GM18951 (cell line): Measurements from ENCODE around the gene PALD1.

Experiments
- POLR2A ChIP-seq: IDR thresholded peaks from 4 replicates; pipeline ENCODE4 v1.6.1; 2011; ENCODE audit warnings: mild to moderate bottlenecking; ENCODE audit not compliant: insufficient read length, insufficient read depth; ENCODE audit errors: extremely low read depth
- in situ Hi-C: fragments of 300-500 bp; cut with MboI; formaldehyde crosslinking; loops from one replicate; pipeline ENCODE4 v1.12.0; 2022; ENCODE audit warnings: low sequenced_read_pairs, mixed read lengths, inconsistent platforms; ENCODE audit not compliant: unreplicated experiment

PALD1 gene

DNA sequence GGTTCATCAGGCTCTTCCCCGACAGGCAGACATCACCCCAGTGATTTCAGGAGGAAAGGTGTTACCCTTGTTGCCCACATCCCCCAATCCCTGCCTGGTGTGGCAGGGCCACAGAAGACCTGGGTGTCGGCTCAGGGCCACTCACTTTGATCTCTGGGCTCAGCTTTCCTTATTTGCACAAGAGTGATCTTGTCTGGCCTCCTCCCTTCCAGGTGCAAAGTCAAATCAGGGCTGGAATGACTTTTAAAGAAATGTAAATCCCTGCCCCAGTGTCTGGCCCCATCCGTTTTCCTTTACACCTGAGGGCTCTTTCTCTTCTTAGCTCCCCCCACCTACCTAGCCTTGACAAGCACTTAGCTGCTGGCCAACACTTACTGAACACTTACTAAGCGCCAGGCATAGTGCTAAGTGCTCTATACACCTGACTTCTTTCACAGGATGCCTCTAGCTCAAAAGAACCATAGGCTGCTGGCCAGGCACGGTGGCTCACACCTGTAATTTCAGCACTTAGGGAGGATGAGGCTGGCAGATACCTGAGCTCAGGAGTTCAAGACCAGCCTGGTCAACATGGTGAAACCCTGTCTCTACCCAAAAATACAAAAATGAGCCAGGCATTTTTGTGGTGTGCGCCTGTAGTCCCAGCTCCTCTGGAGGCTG lies 36.1 kb upstream of the PALD1 start:
- in situ Hi-C loops: no loop called here
- no peak for TF ChIP-seq POLR2A

DNA sequence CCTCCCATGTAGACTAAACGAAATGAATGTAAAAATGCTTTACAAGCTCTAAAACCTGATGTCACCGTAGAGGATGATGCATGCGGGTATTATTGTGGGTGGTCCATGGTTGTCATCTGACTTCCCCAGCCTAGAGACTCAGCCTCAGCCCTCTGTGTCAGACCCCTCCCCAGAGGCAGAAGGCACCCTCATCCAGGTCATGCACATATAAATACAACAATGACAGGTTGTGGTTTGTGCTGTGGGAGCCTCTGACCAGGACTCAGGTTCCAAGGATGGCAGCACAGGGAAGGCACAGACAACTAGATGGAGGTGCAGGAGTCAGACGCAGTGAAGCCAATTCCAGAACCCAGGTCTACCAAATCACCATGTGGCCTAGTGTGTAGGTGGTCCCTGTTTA lies 33.8 kb upstream of the PALD1 start:
- TF ChIP-seq POLR2A: no peak
- in situ Hi-C loops: no loop called here

DNA sequence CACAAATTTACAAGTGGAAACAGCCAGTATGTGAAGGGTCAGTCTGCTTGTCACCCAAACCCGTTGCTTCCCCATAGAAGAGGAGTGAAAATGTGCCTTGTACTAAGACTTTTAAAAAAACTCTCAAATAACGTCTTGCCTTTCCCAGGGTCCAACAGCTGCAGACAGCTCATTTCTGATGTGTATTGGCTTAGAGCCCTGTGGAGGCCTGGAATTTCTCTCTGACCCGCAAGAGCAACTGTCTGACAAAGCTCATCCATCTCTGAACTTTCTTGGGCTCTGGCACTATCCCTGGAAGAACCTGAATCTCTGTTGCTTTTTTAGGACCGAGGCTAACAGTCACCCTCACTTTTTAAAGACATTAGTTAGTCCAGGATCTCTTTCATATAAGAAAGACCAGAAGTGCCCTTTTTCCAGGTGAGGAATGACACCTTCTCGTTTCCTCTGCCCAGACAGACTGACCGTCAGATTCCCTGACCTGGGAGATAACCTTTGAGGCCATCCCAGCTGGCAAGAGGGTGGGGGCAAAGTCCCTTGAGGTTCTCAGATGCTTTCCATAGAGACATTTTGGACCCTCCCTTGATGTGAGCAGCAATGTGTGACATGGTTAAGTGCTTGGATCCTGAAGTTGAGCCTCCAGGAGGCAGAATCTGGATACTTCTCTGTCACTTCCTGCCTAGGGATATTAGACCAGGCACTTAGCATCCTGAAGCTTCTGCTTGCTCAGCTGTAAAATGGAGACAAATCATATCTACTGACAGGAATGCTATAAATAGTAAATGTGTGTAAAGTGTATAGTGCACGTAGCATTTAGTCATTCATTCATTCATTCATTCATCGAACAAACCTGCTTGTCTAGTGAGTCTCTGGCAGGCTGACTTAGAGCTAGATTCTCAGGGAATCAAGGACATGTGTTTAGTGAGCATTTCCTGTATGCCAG lies 32.6 kb upstream of the PALD1 start:
- in situ Hi-C loops: no loop called here
- TF ChIP-seq POLR2A: no peak

DNA sequence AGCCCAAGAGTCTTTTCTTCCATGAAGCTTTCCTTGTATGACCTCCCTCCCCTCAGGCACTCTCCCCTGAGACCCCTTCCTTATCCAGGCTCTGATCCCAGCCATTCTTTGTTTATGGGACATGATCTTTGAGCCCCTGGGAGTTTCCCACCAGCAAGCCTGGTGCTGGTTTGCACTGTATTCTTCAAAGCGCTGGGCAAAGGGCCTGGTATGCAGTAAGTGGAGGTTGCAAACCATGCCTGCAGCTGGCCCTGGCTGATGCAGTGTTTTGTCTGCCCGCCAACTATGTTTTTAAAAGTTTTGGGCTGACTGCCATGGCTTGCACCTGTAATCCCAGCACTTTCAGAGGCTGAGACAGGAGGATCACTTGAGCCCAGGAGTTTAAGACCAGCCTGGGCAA lies 30.3 kb upstream of the PALD1 start:
- no peak for TF ChIP-seq POLR2A
- in situ Hi-C loops: no loop called here

DNA sequence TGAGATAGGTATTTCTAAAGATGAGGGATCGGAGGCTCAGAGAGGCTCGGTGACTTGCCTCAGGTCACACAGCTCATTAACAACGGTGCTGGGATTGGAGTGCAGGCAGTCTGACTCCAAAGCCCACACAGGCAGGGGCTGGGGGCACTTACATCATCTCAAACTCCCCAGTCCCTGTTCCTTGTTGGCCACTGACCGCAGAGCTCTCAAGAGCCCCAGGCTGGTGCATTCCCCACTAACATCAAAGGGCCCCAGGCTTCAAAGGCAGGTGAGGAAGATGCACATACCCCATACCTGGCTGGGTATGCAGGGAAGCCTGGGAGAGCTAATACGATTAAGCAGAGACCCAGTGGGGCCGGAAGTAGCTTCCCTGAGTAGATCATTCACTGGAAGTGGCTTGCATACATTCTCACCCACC lies 23.3 kb upstream of the PALD1 start:
- in situ Hi-C loops: no loop called here
- TF ChIP-seq POLR2A: no peak

DNA sequence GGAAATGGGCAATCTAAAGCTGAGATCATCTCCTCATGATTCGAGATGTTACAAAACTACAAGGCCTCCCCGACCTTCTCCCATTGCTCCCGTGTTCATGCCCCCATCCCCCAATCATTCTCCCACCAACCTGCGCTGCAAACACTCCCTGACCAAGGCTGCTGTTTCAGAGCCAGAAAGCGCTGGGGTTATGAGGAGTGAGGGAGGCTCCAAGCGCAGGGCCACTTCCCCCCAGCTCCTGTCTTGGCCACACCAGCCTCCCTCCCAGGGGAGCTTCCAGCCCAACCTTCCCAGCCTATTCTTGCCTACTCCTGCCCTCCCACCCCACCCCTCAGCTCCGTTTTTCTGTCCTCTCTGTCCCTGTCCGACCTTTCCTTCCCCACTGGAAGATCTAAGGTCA lies 22.4 kb upstream of the PALD1 start:
- in situ Hi-C loops: no loop called here
- TF ChIP-seq POLR2A: no peak

DNA sequence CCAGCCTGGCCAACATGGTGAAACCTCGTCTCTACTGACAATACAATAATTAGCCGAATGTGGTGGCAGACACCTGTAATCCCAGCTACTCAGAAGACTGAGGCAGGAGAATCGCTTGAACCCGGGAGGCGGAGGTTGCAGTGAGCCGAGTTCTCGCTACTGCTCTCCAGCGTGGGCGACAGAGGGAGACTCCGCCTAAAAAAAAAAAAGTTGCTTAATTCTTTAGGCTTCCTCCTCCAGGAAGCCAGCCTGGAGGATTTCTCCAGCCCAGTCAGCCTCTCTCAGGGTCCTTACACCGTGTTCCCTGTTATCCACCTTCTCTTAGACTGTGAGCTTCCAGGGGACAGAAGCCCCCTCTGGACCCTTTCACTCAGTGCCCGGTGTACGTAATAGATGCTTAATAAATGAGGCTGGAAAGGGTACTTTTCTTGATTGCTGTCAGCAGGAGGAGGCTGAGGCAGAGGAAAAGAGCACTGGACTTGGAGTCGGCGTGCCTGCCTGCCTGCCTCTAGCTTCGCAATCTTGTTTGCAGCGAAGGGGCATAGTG lies 20.7 kb upstream of the PALD1 start:
- in situ Hi-C loops: no loop called here
- TF ChIP-seq POLR2A: no peak

DNA sequence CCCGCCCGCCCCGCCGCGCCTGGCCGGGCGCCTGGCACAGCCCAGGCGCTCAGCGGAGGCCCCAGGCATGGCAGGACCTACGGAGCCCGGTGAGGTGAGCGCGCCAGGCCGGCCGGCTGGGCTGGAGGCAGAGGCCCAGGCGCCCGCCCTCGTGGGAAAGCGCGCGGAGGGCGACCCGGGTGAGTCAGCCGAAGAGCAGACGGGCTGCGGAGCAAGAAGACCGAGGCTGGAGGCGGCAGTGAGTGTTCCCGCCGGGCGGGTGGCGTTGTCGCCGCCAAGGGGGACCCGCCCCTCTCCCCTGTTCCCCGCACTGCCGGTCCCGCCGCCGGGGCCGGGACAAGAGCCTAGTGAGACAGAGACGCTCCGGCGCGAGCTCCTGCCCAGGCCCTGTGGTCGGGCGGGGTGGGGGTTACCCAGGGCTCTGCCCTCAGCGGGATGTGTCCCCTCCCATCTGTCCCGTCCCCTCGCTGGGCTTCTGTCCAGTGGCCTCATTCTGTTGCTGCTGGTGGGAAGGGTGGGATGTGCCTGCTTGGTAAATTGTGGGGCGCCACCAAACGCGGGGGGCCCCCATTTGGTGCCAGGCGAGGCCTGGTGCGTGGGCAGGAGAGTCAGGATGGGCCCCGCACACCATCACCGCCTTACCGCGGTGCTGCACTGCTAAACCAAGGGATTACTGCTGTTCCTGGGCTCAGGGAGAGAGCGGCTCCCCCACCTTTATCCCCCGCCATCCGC lies 20.1 kb upstream of the PALD1 start:
- in situ Hi-C loops: no loop called here
- TF ChIP-seq POLR2A: no peak

DNA sequence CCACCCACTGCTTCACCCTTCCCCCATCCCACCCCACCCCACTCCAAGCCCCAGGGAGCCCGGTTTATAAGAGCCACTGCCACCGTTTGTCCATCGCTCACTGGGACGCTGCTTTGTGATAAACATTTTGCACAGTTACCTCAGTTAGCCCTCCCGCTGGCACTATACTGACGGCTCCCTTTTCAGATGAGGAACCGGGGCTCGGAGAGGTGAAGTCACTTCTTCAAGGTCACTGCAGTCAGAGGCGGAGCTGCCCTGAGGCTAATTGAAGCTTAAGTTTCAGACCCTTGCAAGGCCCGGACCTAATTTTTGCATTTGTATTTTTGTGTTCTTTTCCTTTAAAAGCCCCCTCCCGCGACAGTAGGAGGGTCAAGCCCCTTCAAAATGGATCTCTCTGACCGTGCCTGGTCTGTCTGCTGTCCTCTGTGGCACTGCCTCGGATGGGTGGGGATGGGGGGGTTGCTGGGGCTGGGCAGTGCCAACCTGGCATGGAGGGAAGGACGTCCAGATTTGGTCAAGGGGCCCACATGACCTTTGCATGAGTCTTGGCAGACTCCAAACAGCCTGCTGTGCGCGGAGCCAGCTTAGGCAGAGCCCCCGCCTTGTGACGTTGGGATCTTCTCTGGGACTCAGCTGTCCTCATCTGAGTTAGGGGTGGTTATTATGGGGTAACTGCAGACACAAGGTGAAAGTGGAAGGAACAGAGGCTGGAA lies 19.4 kb upstream of the PALD1 start:
- no peak for TF ChIP-seq POLR2A
- in situ Hi-C loops: no loop called here

DNA sequence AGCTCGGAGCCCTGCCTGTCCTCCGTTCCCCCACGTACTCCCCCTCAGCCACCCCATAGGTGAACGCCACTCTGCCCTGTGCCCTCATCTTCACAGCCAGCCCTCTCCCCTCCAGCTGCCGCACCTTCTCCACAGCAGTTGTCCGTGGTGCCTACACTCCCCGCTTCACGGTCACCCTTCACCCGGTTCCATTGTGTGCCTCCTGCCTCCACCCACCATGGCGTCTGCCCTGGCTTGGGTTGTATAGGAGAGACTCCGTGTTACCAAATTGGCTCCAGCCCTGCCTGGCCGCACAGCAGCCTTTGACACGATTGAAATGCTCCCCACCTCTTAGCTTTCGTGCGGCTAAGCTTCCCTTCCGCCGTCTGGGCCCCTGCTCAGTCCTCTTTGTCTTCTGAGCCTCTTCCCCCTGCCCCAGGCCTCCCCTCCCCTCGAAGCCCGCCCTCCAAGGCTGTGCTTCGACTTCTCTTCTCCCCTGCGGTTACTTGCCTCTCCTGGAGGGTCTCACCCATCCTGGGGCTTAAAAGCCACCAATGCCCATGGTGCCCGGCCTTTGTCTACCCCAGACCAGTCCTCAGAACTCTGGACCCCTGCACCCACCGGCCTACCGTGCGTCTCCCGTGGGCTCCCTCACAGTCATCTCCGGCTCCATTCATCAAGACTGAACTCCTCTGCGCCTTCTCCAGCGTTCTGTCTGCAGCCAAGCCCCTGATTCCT lies 18.6 kb upstream of the PALD1 start:
- no peak for TF ChIP-seq POLR2A
- in situ Hi-C loops: loop anchor here (10.0 kb wide), 1 partner anchor 85 kb away; no protein-coding TSS in a partner anchor

DNA sequence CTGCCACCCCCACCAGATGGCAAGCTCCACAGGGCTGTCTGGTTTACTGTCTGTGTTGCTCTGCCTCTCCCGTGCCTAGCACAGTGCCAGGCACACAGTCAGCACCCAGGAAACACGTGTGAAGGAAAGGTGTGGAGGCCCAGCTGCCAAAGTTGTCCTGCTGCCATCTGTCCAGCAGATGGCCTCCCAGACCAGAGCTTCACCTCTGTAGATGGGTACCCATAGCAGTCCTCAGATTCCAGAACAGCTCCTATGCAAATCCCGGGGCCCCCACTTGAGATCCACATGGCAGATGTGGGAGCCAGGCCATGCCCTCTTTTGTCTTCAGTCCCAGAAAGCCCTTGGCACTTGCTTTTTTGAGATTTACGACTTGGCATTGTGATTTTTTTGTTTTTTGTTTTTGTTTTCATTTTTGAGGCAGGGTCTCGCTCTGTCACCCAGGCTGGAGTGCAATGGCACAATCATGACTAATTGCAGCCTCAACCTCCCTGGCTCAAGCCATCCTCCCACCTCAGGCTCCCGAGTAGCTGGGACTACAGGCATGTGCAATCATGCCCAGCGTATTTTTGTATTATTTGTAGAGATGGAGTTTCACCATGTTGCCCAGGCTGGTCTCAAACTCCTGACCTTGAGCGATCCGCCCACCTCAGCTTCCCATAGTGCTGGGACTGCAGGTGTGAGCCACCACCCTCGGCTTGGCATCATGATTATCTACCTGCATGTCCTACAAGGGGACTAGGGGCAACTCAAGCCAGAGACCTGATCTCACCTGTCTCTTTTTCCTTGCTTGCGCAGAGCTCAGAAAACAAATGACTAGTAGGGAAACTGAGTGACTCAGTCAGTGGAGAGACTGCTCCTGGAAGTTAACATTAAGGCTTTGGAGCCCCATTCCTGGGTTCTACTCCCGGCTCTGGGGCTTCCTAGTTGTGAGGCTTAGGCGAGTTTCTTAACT lies 16.9 kb upstream of the PALD1 start:
- no peak for TF ChIP-seq POLR2A
- in situ Hi-C loops: loop anchor here (10.0 kb wide), 1 partner anchor 83 kb away; no protein-coding TSS in a partner anchor
